ENCODE measurements around the gene COL20A1. TPM values are rescaled to one million over a fixed set of nuclear protein-coding genes. Genes with fewer than 3 reads are reported as not detected.

The COL20A1 gene
- total RNA-seq, 5 donors from 2014 or later (not counting 1 experiment from before 2014, with no cell fraction given), result 0.16 to 0.35 (median 0.23) TPM; not detected in 2

GRCh38 chr20:63351326-63351700 is 58.3 kb downstream of the COL20A1 start:
- CTCF ChIA-PET, result no interaction called here

GRCh38 chr20:63351811-63352591 is 59.0 kb downstream of the COL20A1 start:
- no peaks in the 10 kb centered on the region for H3K36me3 ChIP-seq (ENCODE audit: control insufficient read depth in 2 of 2, extremely low read depth in 1 of 2, insufficient read depth in 1 of 2, low read length in 1 of 2)
- CTCF ChIA-PET, result no interaction called here
- Mint-ChIP-seq H3K4me1 (no peaks in the 10 kb centered on the region), H3K4me3 (no peak overlapping the region), H3K9me3 (peaks cover 0 to 4% (median 3%) of the 10 kb centered on the region in 3 donors), H3K36me3 (no peaks in the 10 kb centered on the region), H3K27me3 (peaks cover 0 to 3% of the 10 kb centered on the region in 2 donors), H3K27ac (no peak overlapping the region)
- H3K27ac ChIP-seq (ENCODE audit: low read length), result no peak overlapping the region
- POLR2A ChIA-PET, result no interaction called here
- H3K4me1 ChIP-seq (ENCODE audit: control insufficient read depth in 1 of 2, extremely low read depth in 1 of 2, insufficient read depth in 2 of 2, low read length in 2 of 2), result no peaks in the 10 kb centered on the region
- H3K9me3 ChIP-seq, result no peaks in the 10 kb centered on the region
- DNase-seq (no peak), ATAC-seq (replicated peaks in 1 of 4) (no peak)
- peaks cover 0 to 34% of the 10 kb centered on the region in 2 experiments for H3K27me3 ChIP-seq (replicated peaks in 1 of 2; ENCODE audit: control insufficient read depth in 2 of 2, extremely low read depth in 1 of 2, insufficient read depth in 2 of 2, low read length in 1 of 2)
- H3K4me3 ChIP-seq (ENCODE audit: control insufficient read depth in 1 of 2, extremely low read depth in 1 of 2, low read length in 1 of 2), result no peak overlapping the region
- WGBS (ENCODE audit: insufficient coverage), result 50% methylated on average over 26 of the region's 28 CpGs

More at GRCh38 chr20:63351326-63351700, 58.3 kb downstream of the COL20A1 start:
- H3K9me3 ChIP-seq, result no peaks in the 10 kb centered on the region
- no peak overlapping the region for H3K4me3 ChIP-seq (ENCODE audit: control insufficient read depth in 1 of 2, extremely low read depth in 1 of 2, low read length in 1 of 2)
- H3K27ac ChIP-seq (ENCODE audit: low read length), result no peak overlapping the region
- H3K27me3 Mint-ChIP-seq, result peaks cover 0 to 3% of the 10 kb centered on the region in 2 donors
- no peak overlapping the region for H3K4me3 Mint-ChIP-seq
- ATAC-seq (replicated peaks in 1 of 4), result no peak
- no peaks in the 10 kb centered on the region for H3K4me1 ChIP-seq (ENCODE audit: control insufficient read depth in 1 of 2, extremely low read depth in 1 of 2, insufficient read depth in 2 of 2, low read length in 2 of 2)
- H3K27ac Mint-ChIP-seq, result no peak overlapping the region
- peaks cover 0 to 29% of the 10 kb centered on the region in 2 experiments for H3K27me3 ChIP-seq (replicated peaks in 1 of 2; ENCODE audit: control insufficient read depth in 2 of 2, extremely low read depth in 1 of 2, insufficient read depth in 2 of 2, low read length in 1 of 2)
- WGBS (ENCODE audit: insufficient coverage), result 87% methylated on average over 12 of the region's 12 CpGs
- DNase-seq, result no peak
- H3K36me3 ChIP-seq (ENCODE audit: control insufficient read depth in 2 of 2, extremely low read depth in 1 of 2, insufficient read depth in 1 of 2, low read length in 1 of 2), result no peaks in the 10 kb centered on the region
- no peaks in the 10 kb centered on the region for H3K4me1 Mint-ChIP-seq
- POLR2A ChIA-PET, result no interaction called here
- no peaks in the 10 kb centered on the region for H3K36me3 Mint-ChIP-seq
- peaks cover 0 to 4% (median 3%) of the 10 kb centered on the region in 3 donors for H3K9me3 Mint-ChIP-seq

- no peak overlapping the region for H3K27ac Mint-ChIP-seq
- peaks cover 0 to 3% of the 10 kb centered on the region in 2 donors for H3K27me3 Mint-ChIP-seq
- ATAC-seq (replicated peaks in 1 of 4) (no peak), DNase-seq (no peak)
- H3K36me3 ChIP-seq (ENCODE audit: control insufficient read depth in 2 of 2, extremely low read depth in 1 of 2, insufficient read depth in 1 of 2, low read length in 1 of 2), result no peaks in the 10 kb centered on the region
- ChIA-PET POLR2A (no interaction called here), CTCF (no interaction called here)
- WGBS (ENCODE audit: insufficient coverage), result 65% methylated on average over 12 of the region's 12 CpGs
- H3K9me3 Mint-ChIP-seq, result peaks cover 0 to 4% (median 3%) of the 10 kb centered on the region in 3 donors
- peaks cover 0 to 38% of the 10 kb centered on the region in 2 experiments for H3K27me3 ChIP-seq (replicated peaks in 1 of 2; ENCODE audit: control insufficient read depth in 2 of 2, extremely low read depth in 1 of 2, insufficient read depth in 2 of 2, low read length in 1 of 2)
- H3K4me1 Mint-ChIP-seq, result no peaks in the 10 kb centered on the region
- no peak overlapping the region for H3K4me3 Mint-ChIP-seq
- H3K4me1 ChIP-seq (ENCODE audit: control insufficient read depth in 1 of 2, extremely low read depth in 1 of 2, insufficient read depth in 2 of 2, low read length in 2 of 2), result no peaks in the 10 kb centered on the region
- H3K9me3 ChIP-seq, result no peaks in the 10 kb centered on the region
- H3K27ac ChIP-seq (ENCODE audit: low read length), result no peak overlapping the region
- no peak overlapping the region for H3K4me3 ChIP-seq (ENCODE audit: control insufficient read depth in 1 of 2, extremely low read depth in 1 of 2, low read length in 1 of 2)
- H3K36me3 Mint-ChIP-seq, result no peaks in the 10 kb centered on the region
These were observed 59.8 kb downstream of the COL20A1 start for GRCh38 chr20:63352811-63353221.

- Mint-ChIP-seq H3K36me3 (no peaks in the 10 kb centered on the region), H3K27me3 (peaks cover 0 to 12% of the 10 kb centered on the region in 2 donors), H3K9me3 (peaks cover 0 to 4% (median 3%) of the 10 kb centered on the region in 3 donors), H3K4me1 (no peaks in the 10 kb centered on the region), H3K27ac (no peak overlapping the region), H3K4me3 (no peak overlapping the region)
- CTCF ChIA-PET, result no interaction called here
- no peaks in the 10 kb centered on the region for H3K36me3 ChIP-seq (ENCODE audit: control insufficient read depth in 2 of 2, extremely low read depth in 1 of 2, insufficient read depth in 1 of 2, low read length in 1 of 2)
- peaks cover 0 to 56% of the 10 kb centered on the region in 2 experiments for H3K27me3 ChIP-seq (replicated peaks in 1 of 2; ENCODE audit: control insufficient read depth in 2 of 2, extremely low read depth in 1 of 2, insufficient read depth in 2 of 2, low read length in 1 of 2)
- 80% methylated on average over 14 of the region's 25 CpGs for WGBS (ENCODE audit: insufficient coverage)
- ATAC-seq (replicated peaks in 1 of 4) (no peak), DNase-seq (no peak)
- no peak overlapping the region for H3K4me3 ChIP-seq (ENCODE audit: control insufficient read depth in 1 of 2, extremely low read depth in 1 of 2, low read length in 1 of 2)
- POLR2A ChIA-PET, result no interaction called here
- H3K4me1 ChIP-seq (ENCODE audit: control insufficient read depth in 1 of 2, extremely low read depth in 1 of 2, insufficient read depth in 2 of 2, low read length in 2 of 2), result no peaks in the 10 kb centered on the region
- no peaks in the 10 kb centered on the region for H3K9me3 ChIP-seq
- H3K27ac ChIP-seq (ENCODE audit: low read length), result no peak overlapping the region
These were observed 61.8 kb downstream of the COL20A1 start for GRCh38 chr20:63354636-63355350.

- no peak for ATAC-seq (replicated peaks in 1 of 4)
- no peak for DNase-seq
- Mint-ChIP-seq H3K27ac (no peak overlapping the region), H3K27me3 (peaks cover 0 to 18% of the 10 kb centered on the region in 2 donors), H3K36me3 (no peaks in the 10 kb centered on the region), H3K9me3 (no peaks in the 10 kb centered on the region), H3K4me1 (no peaks in the 10 kb centered on the region), H3K4me3 (no peak overlapping the region)
- H3K4me3 ChIP-seq (ENCODE audit: control insufficient read depth in 1 of 2, extremely low read depth in 1 of 2, low read length in 1 of 2), result no peak overlapping the region
- POLR2A ChIA-PET, result no interaction called here
- H3K27me3 ChIP-seq (replicated peaks in 1 of 2; ENCODE audit: control insufficient read depth in 2 of 2, extremely low read depth in 1 of 2, insufficient read depth in 2 of 2, low read length in 1 of 2), result peaks cover 0 to 67% of the 10 kb centered on the region in 2 experiments
- H3K36me3 ChIP-seq (ENCODE audit: control insufficient read depth in 2 of 2, extremely low read depth in 1 of 2, insufficient read depth in 1 of 2, low read length in 1 of 2), result no peaks in the 10 kb centered on the region
- 86% methylated on average over 2 of the region's 11 CpGs for WGBS (ENCODE audit: insufficient coverage)
- CTCF ChIA-PET, result no interaction called here
- H3K4me1 ChIP-seq (ENCODE audit: control insufficient read depth in 1 of 2, extremely low read depth in 1 of 2, insufficient read depth in 2 of 2, low read length in 2 of 2), result peaks cover 0 to 6% of the 10 kb centered on the region in 2 experiments
- H3K9me3 ChIP-seq, result no peaks in the 10 kb centered on the region
- no peak overlapping the region for H3K27ac ChIP-seq (ENCODE audit: low read length)
These were observed 62.9 kb downstream of the COL20A1 start for GRCh38 chr20:63355781-63356295.

- peaks cover 0 to 18% of the 10 kb centered on the region in 2 donors for H3K27me3 Mint-ChIP-seq
- CTCF ChIA-PET, result no interaction called here
- POLR2A ChIA-PET, result no interaction called here
- no peak overlapping the region for H3K27ac Mint-ChIP-seq
- Histone ChIP-seq H3K4me3 (ENCODE audit: control insufficient read depth in 1 of 2, extremely low read depth in 1 of 2, low read length in 1 of 2) (no peak overlapping the region), H3K9me3 (no peaks in the 10 kb centered on the region), H3K4me1 (ENCODE audit: control insufficient read depth in 1 of 2, extremely low read depth in 1 of 2, insufficient read depth in 2 of 2, low read length in 2 of 2) (peaks cover 0 to 7% of the 10 kb centered on the region in 2 experiments), H3K27ac (ENCODE audit: low read length) (no peak overlapping the region), H3K36me3 (ENCODE audit: control insufficient read depth in 2 of 2, extremely low read depth in 1 of 2, insufficient read depth in 1 of 2, low read length in 1 of 2) (no peaks in the 10 kb centered on the region), H3K27me3 (replicated peaks in 1 of 2; ENCODE audit: control insufficient read depth in 2 of 2, extremely low read depth in 1 of 2, insufficient read depth in 2 of 2, low read length in 1 of 2) (peaks cover 0 to 70% of the 10 kb centered on the region in 2 experiments)
- no peak overlapping the region for H3K4me3 Mint-ChIP-seq
- no peaks in the 10 kb centered on the region for H3K4me1 Mint-ChIP-seq
- ATAC-seq (replicated peaks in 1 of 4) (no peak), DNase-seq (no peak)
- 68% methylated on average over 4 of the region's 8 CpGs for WGBS (ENCODE audit: insufficient coverage)
- H3K9me3 Mint-ChIP-seq, result no peaks in the 10 kb centered on the region
- H3K36me3 Mint-ChIP-seq, result no peaks in the 10 kb centered on the region
These were observed 63.5 kb downstream of the COL20A1 start for GRCh38 chr20:63356511-63356910.
